ENCODE results near the gene FMC1. TPM values are rescaled to one million over a fixed set of nuclear protein-coding genes. Genes with fewer than 3 reads are reported as not detected.
A peak's percentile ranks its signal among the peaks of the same experiment; 100 is the strongest.

Gene FMC1
- total and polyA plus RNA-seq, 2 experiments from 2014 or later: 12.9 to 46.7 TPM

DNA sequence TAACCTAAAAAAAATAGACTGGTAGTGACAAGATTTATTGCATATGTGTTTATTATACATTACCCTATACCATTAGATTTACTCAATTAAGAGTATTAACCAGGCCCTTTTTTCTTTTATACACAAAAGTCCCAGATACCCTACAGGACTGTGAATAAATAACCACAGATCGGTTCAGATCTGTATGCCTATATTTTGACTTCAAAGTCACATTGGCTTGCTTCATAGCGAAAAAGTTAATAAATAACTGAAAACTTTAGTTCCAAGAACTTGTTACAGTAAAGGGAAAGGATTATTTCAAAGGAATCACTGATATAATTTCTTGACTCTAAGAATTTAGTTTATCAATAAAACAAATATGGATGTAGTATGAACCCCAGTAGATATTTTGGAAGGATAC is 41.8 kb upstream of the FMC1 start:
- Histone ChIP-seq H3K27ac (peak overlapping the region; percentile 56), H3K27me3 (no peaks in the 10 kb centered on the region), H3K79me2 (no peaks in the 10 kb centered on the region), H3K9me2 (replicated peaks; ENCODE audit: insufficient read depth) (no peaks in the 10 kb centered on the region), H3K4me1 (ENCODE audit: insufficient read depth) (peaks cover 9% of the 10 kb centered on the region), H3K4me3 (no peak overlapping the region), H4K20me1 (ENCODE audit: insufficient read depth, poor library complexity, severe bottlenecking) (no peaks in the 10 kb centered on the region), H3K9me3 (ENCODE audit: low read depth) (no peaks in the 10 kb centered on the region), H2AFZ (no peak overlapping the region), H3K36me3 (replicated peaks; ENCODE audit: insufficient read depth, low read depth) (no peaks in the 10 kb centered on the region), H3K4me2 (peak overlapping the region; percentile 65)
- 73% methylated on average over 2 of the region's 2 CpGs for WGBS (ENCODE audit: low lambda C conversion rate, missing lambda C conversion rate)
- no peak for DNase-seq (ENCODE audit: low spot score)
- TF ChIP-seq EZH2 (IDR thresholded peaks at IDR 0.05; ENCODE audit: borderline replicate concordance) (no peak), EZH2phosphoT487 (IDR thresholded peaks at IDR 0.05; ENCODE audit: low read depth, severe bottlenecking, unreplicated experiment) (no peak)
- TF ChIP-seq, protein P1, sequence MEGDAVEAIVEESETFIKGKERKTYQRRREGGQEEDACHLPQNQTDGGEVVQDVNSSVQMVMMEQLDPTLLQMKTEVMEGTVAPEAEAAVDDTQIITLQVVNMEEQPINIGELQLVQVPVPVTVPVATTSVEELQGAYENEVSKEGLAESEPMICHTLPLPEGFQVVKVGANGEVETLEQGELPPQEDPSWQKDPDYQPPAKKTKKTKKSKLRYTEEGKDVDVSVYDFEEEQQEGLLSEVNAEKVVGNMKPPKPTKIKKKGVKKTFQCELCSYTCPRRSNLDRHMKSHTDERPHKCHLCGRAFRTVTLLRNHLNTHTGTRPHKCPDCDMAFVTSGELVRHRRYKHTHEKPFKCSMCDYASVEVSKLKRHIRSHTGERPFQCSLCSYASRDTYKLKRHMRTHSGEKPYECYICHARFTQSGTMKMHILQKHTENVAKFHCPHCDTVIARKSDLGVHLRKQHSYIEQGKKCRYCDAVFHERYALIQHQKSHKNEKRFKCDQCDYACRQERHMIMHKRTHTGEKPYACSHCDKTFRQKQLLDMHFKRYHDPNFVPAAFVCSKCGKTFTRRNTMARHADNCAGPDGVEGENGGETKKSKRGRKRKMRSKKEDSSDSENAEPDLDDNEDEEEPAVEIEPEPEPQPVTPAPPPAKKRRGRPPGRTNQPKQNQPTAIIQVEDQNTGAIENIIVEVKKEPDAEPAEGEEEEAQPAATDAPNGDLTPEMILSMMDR (IDR thresholded peaks at IDR 0.05; ENCODE audit: poor library complexity): no peak

DNA sequence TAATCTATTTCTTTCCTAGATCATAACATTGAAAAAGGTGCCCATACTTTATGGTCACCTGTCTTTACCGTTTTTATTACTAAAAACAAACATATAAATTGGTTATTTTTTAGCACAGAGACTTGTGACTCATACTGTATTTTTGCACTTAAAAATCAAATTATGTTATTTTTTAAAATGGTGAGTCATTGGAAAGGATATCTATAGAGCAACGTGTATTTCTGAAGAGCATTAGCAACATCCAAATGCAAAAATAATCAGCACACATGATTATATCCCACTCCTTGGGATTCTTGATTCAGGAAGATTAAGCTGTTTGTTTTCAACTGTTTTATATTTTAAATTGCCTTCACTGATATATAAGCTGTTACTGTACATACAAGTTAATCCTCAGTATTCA is 40.7 kb upstream of the FMC1 start:
- H3K79me2 ChIP-seq: no peaks in the 10 kb centered on the region

DNA sequence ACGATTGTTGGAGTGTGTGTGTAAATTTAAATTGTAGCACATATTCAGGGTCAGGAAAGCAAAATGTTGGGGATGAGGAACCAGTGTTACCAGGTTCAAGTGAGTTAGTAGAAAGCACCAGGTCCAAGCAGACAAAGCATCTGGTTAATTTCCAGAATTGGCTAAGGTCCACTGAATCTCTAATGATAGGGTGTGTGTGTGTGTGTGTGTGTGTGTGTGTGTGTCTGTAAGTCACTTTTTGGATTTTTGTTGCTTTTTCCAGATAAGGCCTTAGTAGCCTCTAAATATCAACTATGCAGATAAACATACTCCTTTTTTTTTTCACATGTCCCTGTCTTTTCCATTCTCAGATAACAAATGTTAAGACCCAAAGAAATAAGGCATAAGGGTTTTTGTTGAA is 36.6 kb upstream of the FMC1 start:
- Histone ChIP-seq H3K79me2 (no peaks in the 10 kb centered on the region), H3K36me3 (replicated peaks; ENCODE audit: insufficient read depth, low read depth) (no peaks in the 10 kb centered on the region), H2AFZ (no peak overlapping the region), H3K4me3 (no peak overlapping the region), H3K27me3 (no peaks in the 10 kb centered on the region), H4K20me1 (ENCODE audit: insufficient read depth, poor library complexity, severe bottlenecking) (no peaks in the 10 kb centered on the region), H3K27ac (no peak overlapping the region), H3K9me2 (replicated peaks; ENCODE audit: insufficient read depth) (no peaks in the 10 kb centered on the region), H3K4me1 (ENCODE audit: insufficient read depth) (peaks cover 3% of the 10 kb centered on the region), H3K4me2 (no peak overlapping the region), H3K9me3 (ENCODE audit: low read depth) (no peaks in the 10 kb centered on the region)
- TF ChIP-seq, protein P1 (IDR thresholded peaks at IDR 0.05; ENCODE audit: poor library complexity): no peak
- TF ChIP-seq EZH2 (IDR thresholded peaks at IDR 0.05; ENCODE audit: borderline replicate concordance): no peak
- no peak for TF ChIP-seq EZH2phosphoT487 (IDR thresholded peaks at IDR 0.05; ENCODE audit: low read depth, severe bottlenecking, unreplicated experiment)
- no peak for DNase-seq (ENCODE audit: low spot score)
- 94% methylated on average over 1 of the region's 1 CpG for WGBS (ENCODE audit: low lambda C conversion rate, missing lambda C conversion rate)

More for the DNA sequence above, 40.7 kb upstream of the FMC1 start:
- H3K4me1 ChIP-seq (ENCODE audit: insufficient read depth): peaks cover 9% of the 10 kb centered on the region
- no peaks in the 10 kb centered on the region for H3K9me3 ChIP-seq (ENCODE audit: low read depth)
- H3K9me2 ChIP-seq (replicated peaks; ENCODE audit: insufficient read depth): no peaks in the 10 kb centered on the region
- H2AFZ ChIP-seq: no peak overlapping the region
- no peak overlapping the region for H3K4me2 ChIP-seq
- 76% methylated on average over 2 of the region's 2 CpGs for WGBS (ENCODE audit: low lambda C conversion rate, missing lambda C conversion rate)
- TF ChIP-seq EZH2phosphoT487 (IDR thresholded peaks at IDR 0.05; ENCODE audit: low read depth, severe bottlenecking, unreplicated experiment): no peak
- no peak for TF ChIP-seq EZH2 (IDR thresholded peaks at IDR 0.05; ENCODE audit: borderline replicate concordance)
- TF ChIP-seq, protein P1 (IDR thresholded peaks at IDR 0.05; ENCODE audit: poor library complexity): no peak
- H3K27me3 ChIP-seq: no peaks in the 10 kb centered on the region
- no peak for DNase-seq (ENCODE audit: low spot score)
- H3K36me3 ChIP-seq (replicated peaks; ENCODE audit: insufficient read depth, low read depth): no peaks in the 10 kb centered on the region
- H3K27ac ChIP-seq: no peak overlapping the region
- H3K4me3 ChIP-seq: no peak overlapping the region
- no peaks in the 10 kb centered on the region for H4K20me1 ChIP-seq (ENCODE audit: insufficient read depth, poor library complexity, severe bottlenecking)
